ENCODE results near the gene RAB13. TPM values are rescaled to one million over a fixed set of nuclear protein-coding genes. Genes with fewer than 3 reads are reported as not detected.

The RAB13 gene
- polyA plus RNA-seq, 3 donors = 1.8 to 5.1 (median 3.9) TPM

DNA sequence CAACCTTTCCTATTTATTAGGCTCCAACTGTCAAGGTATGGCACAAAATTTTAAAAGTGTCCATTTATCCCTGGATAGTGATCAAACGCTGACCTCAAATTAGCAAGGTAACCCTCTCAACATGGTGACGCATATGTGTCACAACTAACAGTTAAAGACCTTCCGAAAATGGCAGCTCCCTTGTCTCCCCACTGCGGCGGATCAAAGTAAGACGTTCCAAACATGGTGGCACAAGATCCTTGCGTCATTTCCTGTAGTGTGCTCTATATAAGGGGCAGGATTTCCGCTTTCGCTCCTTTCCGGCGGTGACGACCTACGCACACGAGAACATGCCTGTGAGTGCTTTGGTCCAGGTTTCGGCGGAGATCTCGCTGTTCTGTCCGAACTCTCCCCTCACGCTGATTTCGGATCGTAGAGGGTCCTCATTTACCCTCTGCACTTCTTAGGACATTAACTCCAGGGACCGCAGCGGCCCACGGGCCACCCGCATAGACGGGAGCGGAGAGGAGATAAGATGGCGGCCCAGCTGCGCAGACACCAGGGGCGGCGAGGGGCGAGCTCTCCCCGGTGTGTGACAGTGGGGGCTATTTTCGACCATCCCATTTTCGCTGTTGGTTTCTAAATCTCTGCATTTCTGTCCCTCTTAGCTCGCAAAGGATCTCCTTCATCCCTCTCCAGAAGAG lies 4.5 kb upstream of the RAB13 start, which contains the start of gene RPS27:
TSS of gene RPS27 (plus strand) at position 295 of the 683 bp plus-strand sequence. CDS start at position 330, 35 bp downstream.
- Histone ChIP-seq H3K9ac (ENCODE audit: insufficient read depth, low read length, poor library complexity, severe bottlenecking) (peak within 1 kb of the TSS; percentile 97), H4K20me1 (ENCODE audit: insufficient read depth, low read length) (no peaks in the 10 kb centered on the region), H3K79me2 (ENCODE audit: insufficient read depth, low read length) (peaks cover 20% of the 10 kb centered on the region), H3K4me1 (ENCODE audit: control insufficient read depth in 1 of 2, insufficient read depth in 2 of 2, low read length in 2 of 2) (peaks cover 29 to 43% of the 10 kb centered on the region in 2 donors), H3K36me3 (replicated peaks in 1 of 2; ENCODE audit: control insufficient read depth in 1 of 2, insufficient read depth in 2 of 2, low read length in 2 of 2) (peaks cover 15 to 40% of the 10 kb centered on the region in 2 donors), H3K9me3 (replicated peaks in 1 of 2; ENCODE audit: control insufficient read depth in 1 of 2, insufficient read depth in 1 of 2, low read length in 2 of 2) (no peaks in the 10 kb centered on the region), H3K27ac (ENCODE audit: low read depth in 1 of 2, low read length in 2 of 2) (peak within 1 kb of the TSS; percentile 85 to 100), H3K4me2 (replicated peaks; ENCODE audit: extremely low read depth, low read length, poor library complexity, severe bottlenecking) (peak within 1 kb of the TSS; percentile 88), H3K27me3 (ENCODE audit: control insufficient read depth in 2 of 2, insufficient read depth in 2 of 2, low read length in 2 of 2) (no peaks in the 10 kb centered on the region), H3K4me3 (replicated peaks in 1 of 3; ENCODE audit: low read depth in 2 of 3, low read length in 3 of 3) (peak within 1 kb of the TSS; percentile 90 to 97 (median 95)), H2AFZ (ENCODE audit: insufficient read depth, low read depth, low read length, poor library complexity, severe bottlenecking) (peak within 1 kb of the TSS; percentile 73)
- Mint-ChIP-seq H3K27ac (peak within 1 kb of the TSS; percentile 98 to 100 (median 100)), H3K36me3 (peaks cover 23 to 41% of the 10 kb centered on the region in 2 donors), H3K4me3 (peak within 1 kb of the TSS; percentile 91 to 97), H3K27me3 (ENCODE audit: low read depth in 3 of 3) (peaks cover 0 to 2% (median 0%) of the 10 kb centered on the region in 3 donors), H3K4me1 (peaks cover 35% of the 10 kb centered on the region), H3K9me3 (peaks cover 0 to 2% (median 0%) of the 10 kb centered on the region in 7 donors)
- TF ChIP-seq, protein P1, sequence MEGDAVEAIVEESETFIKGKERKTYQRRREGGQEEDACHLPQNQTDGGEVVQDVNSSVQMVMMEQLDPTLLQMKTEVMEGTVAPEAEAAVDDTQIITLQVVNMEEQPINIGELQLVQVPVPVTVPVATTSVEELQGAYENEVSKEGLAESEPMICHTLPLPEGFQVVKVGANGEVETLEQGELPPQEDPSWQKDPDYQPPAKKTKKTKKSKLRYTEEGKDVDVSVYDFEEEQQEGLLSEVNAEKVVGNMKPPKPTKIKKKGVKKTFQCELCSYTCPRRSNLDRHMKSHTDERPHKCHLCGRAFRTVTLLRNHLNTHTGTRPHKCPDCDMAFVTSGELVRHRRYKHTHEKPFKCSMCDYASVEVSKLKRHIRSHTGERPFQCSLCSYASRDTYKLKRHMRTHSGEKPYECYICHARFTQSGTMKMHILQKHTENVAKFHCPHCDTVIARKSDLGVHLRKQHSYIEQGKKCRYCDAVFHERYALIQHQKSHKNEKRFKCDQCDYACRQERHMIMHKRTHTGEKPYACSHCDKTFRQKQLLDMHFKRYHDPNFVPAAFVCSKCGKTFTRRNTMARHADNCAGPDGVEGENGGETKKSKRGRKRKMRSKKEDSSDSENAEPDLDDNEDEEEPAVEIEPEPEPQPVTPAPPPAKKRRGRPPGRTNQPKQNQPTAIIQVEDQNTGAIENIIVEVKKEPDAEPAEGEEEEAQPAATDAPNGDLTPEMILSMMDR (IDR thresholded peaks at IDR 0.05) = no peak
- DNase-seq = peak; percentile 96 to 99 (median 99)
- intact Hi-C loops (cut with micrococcal nuclease) = loop anchor here in 1 of 2 donors (5.0 kb wide), 1 partner anchor 282 kb away; the partner anchor contains the start of gene HAX1
- WGBS (ENCODE audit: insufficient coverage) = 0% methylated on average over 12 of the region's 36 CpGs

DNA sequence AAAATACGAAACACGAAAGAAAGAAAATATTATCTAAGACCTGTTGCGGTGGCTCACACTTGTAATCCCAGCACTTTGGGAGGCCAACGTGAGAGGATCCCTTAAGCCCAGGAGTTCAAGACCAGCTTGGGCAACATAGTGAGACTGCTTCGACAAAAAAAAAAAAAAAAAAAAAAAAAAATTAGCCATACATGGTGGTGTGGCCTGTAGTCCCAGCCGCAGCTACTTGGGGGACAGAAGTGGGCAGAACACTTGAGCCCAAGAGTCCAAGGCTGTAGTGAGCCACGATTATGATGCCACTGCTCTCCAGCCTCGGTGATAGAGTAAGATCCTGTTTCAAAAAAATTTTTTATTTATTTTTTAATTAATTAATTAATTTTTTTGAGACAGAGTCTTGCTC lies 1.5 kb upstream of the RAB13 start:
- 100% methylated on average over 1 of the region's 8 CpGs for WGBS (ENCODE audit: insufficient coverage)
- Histone ChIP-seq H3K9ac (ENCODE audit: insufficient read depth, low read length, poor library complexity, severe bottlenecking) (no peak overlapping the region), H3K4me1 (ENCODE audit: control insufficient read depth in 1 of 2, insufficient read depth in 2 of 2, low read length in 2 of 2) (peaks cover 43 to 55% of the 10 kb centered on the region in 2 donors), H3K9me3 (replicated peaks in 1 of 2; ENCODE audit: control insufficient read depth in 1 of 2, insufficient read depth in 1 of 2, low read length in 2 of 2) (no peaks in the 10 kb centered on the region), H4K20me1 (ENCODE audit: insufficient read depth, low read length) (no peaks in the 10 kb centered on the region), H3K27me3 (ENCODE audit: control insufficient read depth in 2 of 2, insufficient read depth in 2 of 2, low read length in 2 of 2) (no peaks in the 10 kb centered on the region), H3K4me3 (replicated peaks in 1 of 3; ENCODE audit: low read depth in 2 of 3, low read length in 3 of 3) (no peak overlapping the region), H3K4me2 (replicated peaks; ENCODE audit: extremely low read depth, low read length, poor library complexity, severe bottlenecking) (no peak overlapping the region), H3K79me2 (ENCODE audit: insufficient read depth, low read length) (peaks cover 20% of the 10 kb centered on the region), H3K27ac (ENCODE audit: low read depth in 1 of 2, low read length in 2 of 2) (no peak overlapping the region), H2AFZ (ENCODE audit: insufficient read depth, low read depth, low read length, poor library complexity, severe bottlenecking) (no peak overlapping the region), H3K36me3 (replicated peaks in 1 of 2; ENCODE audit: control insufficient read depth in 1 of 2, insufficient read depth in 2 of 2, low read length in 2 of 2) (peaks cover 8 to 11% of the 10 kb centered on the region in 2 donors)
- intact Hi-C loops (cut with micrococcal nuclease) = loop anchor here (2.0 to 5.0 kb wide), 5 partner anchors 65 to 477 kb away; partner anchors contain the start of genes GATAD2B (in 1 of the 2) and NPR1 (in 1 of the 2)
- no peak for DNase-seq
- Mint-ChIP-seq H3K4me1 (peaks cover 49% of the 10 kb centered on the region), H3K27ac (peak overlapping the region in 4 of 7 donors; percentile 2 to 85 (median 80)), H3K27me3 (ENCODE audit: low read depth in 3 of 3) (peaks cover 2 to 6% (median 2%) of the 10 kb centered on the region in 3 donors), H3K4me3 (no peak overlapping the region), H3K9me3 (peaks cover 0 to 2% (median 0%) of the 10 kb centered on the region in 7 donors), H3K36me3 (peaks cover 12 to 14% of the 10 kb centered on the region in 2 donors)
- TF ChIP-seq, protein P1 (IDR thresholded peaks at IDR 0.05) = no peak
